HL-60 (cell line): ENCODE data around the gene PLPPR1.

ENCODE experiments used
- DNase-seq, 2 experiments: peaks; one replicate each; pipeline ENCODE4 v3.0.0-alpha.2; 2010 to 2020; ENCODE audit warnings: low read depth in 1 of 2, low spot score in 1 of 2
- H3K27ac ChIP-seq: fragments of 250-450 bp; sonication (Bioruptor Pico); replicated peaks from 2 replicates; pipeline ENCODE4 v1.5.1; 2020; ENCODE audit warnings: mild to moderate bottlenecking, moderate library complexity
- H3K27me3 ChIP-seq: fragments of 250-450 bp; sonication (Bioruptor Pico); 2 replicates; pipeline ENCODE4 v1.5.1; 2021; ENCODE audit warnings: mild to moderate bottlenecking, moderate library complexity; ENCODE audit not compliant: insufficient read depth, poor library complexity, severe bottlenecking
- H3K4me3 ChIP-seq: replicated peaks from 2 replicates; pipeline ENCODE4 v1.5.1; 2011; ENCODE audit warnings: mild to moderate bottlenecking, control low read depth, low read length; ENCODE audit not compliant: insufficient read depth
- CTCF ChIP-seq: IDR thresholded peaks from one replicate; pipeline ENCODE4 v1.5.1; 2011; ENCODE audit warnings: low read length, control low read depth, inconsistent platforms; ENCODE audit not compliant: insufficient read depth
- GABPA ChIP-seq: IDR thresholded peaks from 2 replicates; pipeline ENCODE4 v1.6.1; 2012; ENCODE audit warnings: low read depth
- POLR2AphosphoS5 ChIP-seq: IDR thresholded peaks from 2 replicates; pipeline ENCODE4 v1.6.1; 2012; ENCODE audit warnings: low read depth
- REST ChIP-seq: IDR thresholded peaks from 2 replicates; pipeline ENCODE4 v1.6.1; 2012; ENCODE audit warnings: low read depth; ENCODE audit not compliant: insufficient replicate concordance
- SPI1 ChIP-seq: IDR thresholded peaks from 2 replicates; pipeline ENCODE4 v1.6.1; 2012; ENCODE audit warnings: low read depth, mild to moderate bottlenecking, borderline replicate concordance

The PLPPR1 gene

GRCh38 chr9:101307051-101307450 lies 278.5 kb downstream of the PLPPR1 start:
- DNase-seq, result no peak
- Histone ChIP-seq H3K27me3 (no peaks in the 10 kb centered on the region), H3K27ac (no peak overlapping the region), H3K4me3 (no peak overlapping the region)
- TF ChIP-seq REST (no peak), GABPA (no peak), POLR2AphosphoS5 (no peak), CTCF (no peak), SPI1 (no peak)

GRCh38 chr9:101307524-101308213 lies 279.1 kb downstream of the PLPPR1 start:
- no peak for TF ChIP-seq SPI1
- TF ChIP-seq POLR2AphosphoS5, result no peak
- TF ChIP-seq GABPA, result no peak
- Histone ChIP-seq H3K27me3 (no peaks in the 10 kb centered on the region), H3K4me3 (no peak overlapping the region), H3K27ac (no peak overlapping the region)
- DNase-seq, result no peak

DNA sequence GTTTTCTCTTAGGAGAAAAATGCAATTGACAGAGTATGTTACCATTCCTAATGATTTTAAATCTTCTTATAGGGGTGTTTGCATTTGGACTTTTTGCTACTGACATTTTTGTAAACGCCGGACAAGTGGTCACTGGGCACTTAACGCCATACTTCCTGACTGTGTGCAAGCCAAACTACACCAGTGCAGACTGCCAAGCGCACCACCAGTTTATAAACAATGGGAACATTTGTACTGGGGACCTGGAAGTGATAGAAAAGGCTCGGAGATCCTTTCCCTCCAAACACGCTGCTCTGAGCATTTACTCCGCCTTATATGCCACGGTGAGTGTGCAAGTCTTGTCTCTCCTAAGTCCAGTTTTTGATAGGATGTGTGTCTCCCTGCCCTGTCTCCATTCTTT lies 280.6 kb downstream of the PLPPR1 start:
- no peak for DNase-seq
- TF ChIP-seq SPI1 (no peak), REST (no peak), GABPA (no peak), CTCF (no peak), POLR2AphosphoS5 (no peak)
- H3K4me3 ChIP-seq, result no peak overlapping the region
- H3K27me3 ChIP-seq, result no peaks in the 10 kb centered on the region
- H3K27ac ChIP-seq, result no peak overlapping the region

GRCh38 chr9:101311191-101311590 lies 282.7 kb downstream of the PLPPR1 start:
- DNase-seq, result no peak
- no peak for TF ChIP-seq POLR2AphosphoS5
- no peak for TF ChIP-seq GABPA
- no peak for TF ChIP-seq REST
- no peak for TF ChIP-seq SPI1
- no peak for TF ChIP-seq CTCF
- no peak overlapping the region for H3K4me3 ChIP-seq
- H3K27ac ChIP-seq, result no peak overlapping the region
- no peaks in the 10 kb centered on the region for H3K27me3 ChIP-seq
